ENCODE measurements around the gene ACOT11. TPM values are rescaled to one million over a fixed set of nuclear protein-coding genes. Genes with fewer than 3 reads are reported as not detected.
A peak's percentile ranks its signal among the peaks of the same experiment; 100 is the strongest.
"Not testable (repeated sequence)": the region's sequence is repeated elsewhere in the genome, so short reads cannot be mapped to it uniquely, and the experiment has no call there.

Gene ACOT11
- total RNA-seq, 1 donor from 2014 or later: 3.1 TPM

- Mint-ChIP-seq H3K4me3 (no peak overlapping the region), H3K27ac (ENCODE audit: unreplicated experiment) (no peak overlapping the region), H3K9me3 (no peaks in the 10 kb centered on the region), H3K4me1 (no peaks in the 10 kb centered on the region), H3K27me3 (ENCODE audit: low read depth) (no peaks in the 10 kb centered on the region), H3K36me3 (ENCODE audit: low read depth) (no peaks in the 10 kb centered on the region)
- no peak for DNase-seq (ENCODE audit: low read depth, low spot score)
- TF ChIP-seq CTCF (conservative IDR thresholded peaks at IDR 0.05): no peak
Observed at GRCh38 chr1:54528613-54529012, 19.4 kb upstream of the ACOT11 start.

GRCh38 chr1:54532033-54532432, 16.0 kb upstream of the ACOT11 start:
- no peaks in the 10 kb centered on the region for H3K27me3 Mint-ChIP-seq (ENCODE audit: low read depth)
- no peaks in the 10 kb centered on the region for H3K36me3 Mint-ChIP-seq (ENCODE audit: low read depth)
- no peak for TF ChIP-seq CTCF (conservative IDR thresholded peaks at IDR 0.05)
- no peak overlapping the region for H3K4me3 Mint-ChIP-seq
- H3K4me1 Mint-ChIP-seq: peaks cover under 1% of the 10 kb centered on the region
- no peak for DNase-seq (ENCODE audit: low read depth, low spot score)
- H3K9me3 Mint-ChIP-seq: no peaks in the 10 kb centered on the region
- H3K27ac Mint-ChIP-seq (ENCODE audit: unreplicated experiment): no peak overlapping the region

GRCh38 chr1:54536656-54537055, 11.4 kb upstream of the ACOT11 start:
- not testable (repeated sequence) for H3K27me3 Mint-ChIP-seq (ENCODE audit: low read depth); H3K4me3 Mint-ChIP-seq

GRCh38 chr1:54537611-54538010, 10.4 kb upstream of the ACOT11 start:
- Mint-ChIP-seq H3K4me1 (peaks cover 21% of the 10 kb centered on the region), H3K36me3 (ENCODE audit: low read depth) (no peaks in the 10 kb centered on the region), H3K9me3 (no peaks in the 10 kb centered on the region), H3K27ac (ENCODE audit: unreplicated experiment) (no peak overlapping the region), H3K4me3 (no peak overlapping the region), H3K27me3 (ENCODE audit: low read depth) (peaks cover 7% of the 10 kb centered on the region)
- no peak for DNase-seq (ENCODE audit: low read depth, low spot score)
- TF ChIP-seq CTCF (conservative IDR thresholded peaks at IDR 0.05): no peak

More at GRCh38 chr1:54536656-54537055, 11.4 kb upstream of the ACOT11 start:
- not testable (repeated sequence) for H3K36me3 Mint-ChIP-seq (ENCODE audit: low read depth); H3K27ac Mint-ChIP-seq (ENCODE audit: unreplicated experiment); DNase-seq (ENCODE audit: low read depth, low spot score); H3K9me3 Mint-ChIP-seq
- H3K4me1 Mint-ChIP-seq: peaks cover 16% of the 10 kb centered on the region

GRCh38 chr1:54538538-54538937, 9.5 kb upstream of the ACOT11 start:
- H3K27ac Mint-ChIP-seq (ENCODE audit: unreplicated experiment): no peak overlapping the region
- H3K9me3 Mint-ChIP-seq: no peaks in the 10 kb centered on the region
- TF ChIP-seq CTCF (conservative IDR thresholded peaks at IDR 0.05): no peak
- H3K4me3 Mint-ChIP-seq: no peak overlapping the region
- DNase-seq (ENCODE audit: low read depth, low spot score): no peak
- H3K4me1 Mint-ChIP-seq: peaks cover 30% of the 10 kb centered on the region
- H3K27me3 Mint-ChIP-seq (ENCODE audit: low read depth): peaks cover 7% of the 10 kb centered on the region
- no peaks in the 10 kb centered on the region for H3K36me3 Mint-ChIP-seq (ENCODE audit: low read depth)

GRCh38 chr1:54540582-54541295, 7.3 kb upstream of the ACOT11 start:
- no peak for DNase-seq (ENCODE audit: low read depth, low spot score)
- peaks cover 38% of the 10 kb centered on the region for H3K4me1 Mint-ChIP-seq
- no peak for TF ChIP-seq CTCF (conservative IDR thresholded peaks at IDR 0.05)
- H3K4me3 Mint-ChIP-seq: peak overlapping the region; percentile 13
- peaks cover 7% of the 10 kb centered on the region for H3K27me3 Mint-ChIP-seq (ENCODE audit: low read depth)
- no peaks in the 10 kb centered on the region for H3K36me3 Mint-ChIP-seq (ENCODE audit: low read depth)
- H3K9me3 Mint-ChIP-seq: no peaks in the 10 kb centered on the region
- peak overlapping the region; percentile 37 for H3K27ac Mint-ChIP-seq (ENCODE audit: unreplicated experiment)
